Endothelial cell of hepatic sinusoid (primary cell): ENCODE measurements around the gene TTC8.
"Not testable (repeated sequence)": the region's sequence is repeated elsewhere in the genome, so short reads cannot be mapped to it uniquely, and the experiment has no call there.

ENCODE experiments used
- in situ Hi-C: cut with HindIII; loops from 2 replicates; pipeline ENCODE4 v1.10.0; 2017; ENCODE audit warnings: low sequenced_read_pairs

The TTC8 gene

DNA sequence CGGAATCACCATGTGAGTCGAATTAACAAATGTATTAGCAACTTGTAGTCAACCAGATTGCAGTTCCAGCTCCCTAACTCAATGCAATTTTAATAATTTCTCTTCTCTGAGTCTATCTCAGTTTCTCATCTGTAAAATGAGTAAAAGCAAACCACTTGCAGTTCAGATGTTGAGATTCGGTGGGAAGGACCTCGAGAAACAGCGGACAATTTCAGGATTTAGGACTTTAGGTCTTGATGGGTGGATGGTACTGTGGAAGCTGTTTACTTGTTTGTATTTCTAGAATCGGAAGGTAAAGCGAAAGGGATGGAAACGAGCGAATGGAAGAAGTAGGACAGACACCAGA, 510 bp upstream of the TTC8 start:
- in situ Hi-C loops = no loop called here

GRCh38 chr14:88825078-88825458, 617 bp downstream of the TTC8 start:
- in situ Hi-C loops = no loop called here

- in situ Hi-C loops = no loop called here
Measured at GRCh38 chr14:88825503-88825902, 1.1 kb downstream of the TTC8 start.

- in situ Hi-C loops = no loop called here
Measured at GRCh38 chr14:88829188-88829587, 4.7 kb downstream of the TTC8 start.

- in situ Hi-C loops = no loop called here
Measured at GRCh38 chr14:88829685-88830302, 5.3 kb downstream of the TTC8 start.

DNA sequence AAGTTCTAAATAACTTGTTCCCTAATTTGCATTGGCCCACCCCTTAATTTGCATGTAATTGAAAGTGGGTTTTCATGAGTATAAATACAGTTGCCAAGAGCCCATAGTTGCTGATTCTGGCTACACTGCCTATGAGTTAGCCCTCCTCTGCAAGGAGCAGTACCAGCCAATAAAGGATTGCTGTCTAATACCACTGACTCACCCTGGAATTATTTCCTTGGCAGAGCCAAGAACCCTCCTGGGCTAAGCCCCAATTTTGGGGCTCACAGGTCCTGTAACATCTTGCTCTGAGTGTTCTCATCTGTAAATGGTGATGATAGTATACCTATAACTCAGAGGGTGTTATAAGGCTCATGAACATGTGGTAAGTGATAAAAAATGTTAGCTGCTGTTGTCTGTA, 6.8 kb downstream of the TTC8 start:
- in situ Hi-C loops = no loop called here

GRCh38 chr14:88834883-88835431, 10.5 kb downstream of the TTC8 start:
- in situ Hi-C loops = no loop called here

DNA sequence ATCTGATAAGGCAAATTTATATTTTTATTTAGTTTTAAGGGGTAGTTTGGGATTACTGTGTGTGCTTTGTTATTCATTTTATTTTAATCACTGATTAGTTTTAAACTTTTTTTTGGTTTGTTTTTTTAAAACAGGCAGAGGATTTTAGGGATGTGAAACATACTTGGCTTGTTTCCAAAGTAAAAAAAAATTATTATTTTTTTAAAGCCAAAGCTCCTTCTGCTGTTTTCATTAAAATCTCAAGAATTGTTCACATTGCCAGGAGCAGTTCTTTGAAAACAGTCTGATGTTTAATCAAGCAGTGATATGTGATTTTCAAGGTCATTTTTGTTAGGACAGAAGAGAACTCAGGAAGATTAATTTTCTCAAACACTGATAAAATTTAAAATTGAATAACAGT, 11.2 kb downstream of the TTC8 start:
- in situ Hi-C loops = no loop called here

- in situ Hi-C loops = no loop called here
Measured at GRCh38 chr14:88837495-88837894, 13.0 kb downstream of the TTC8 start.

DNA sequence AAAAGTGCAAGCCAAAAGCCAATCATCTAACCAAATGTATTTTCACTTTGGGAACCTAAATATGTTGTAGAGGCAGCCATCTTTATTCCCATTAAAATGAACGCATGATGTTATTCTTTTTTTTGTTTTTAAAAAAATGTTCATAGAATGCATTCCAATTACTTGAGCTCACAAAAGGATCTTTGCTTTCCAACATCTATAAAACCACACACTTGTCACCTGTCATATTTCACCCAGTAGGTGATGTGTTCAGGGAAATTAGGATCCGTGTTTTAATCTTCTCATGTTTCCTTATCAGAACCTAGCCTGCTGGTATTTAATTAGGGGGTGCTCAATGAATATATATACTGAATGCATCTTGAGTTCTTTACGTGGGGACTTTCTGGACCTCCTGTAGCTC, 13.6 kb downstream of the TTC8 start:
- in situ Hi-C loops = no loop called here

GRCh38 chr14:88840926-88841325, 16.5 kb downstream of the TTC8 start:
- in situ Hi-C loops = no loop called here

GRCh38 chr14:88841741-88842140, 17.3 kb downstream of the TTC8 start:
- in situ Hi-C loops = no loop called here

GRCh38 chr14:88842414-88842813, 18.0 kb downstream of the TTC8 start:
- in situ Hi-C loops = no loop called here

DNA sequence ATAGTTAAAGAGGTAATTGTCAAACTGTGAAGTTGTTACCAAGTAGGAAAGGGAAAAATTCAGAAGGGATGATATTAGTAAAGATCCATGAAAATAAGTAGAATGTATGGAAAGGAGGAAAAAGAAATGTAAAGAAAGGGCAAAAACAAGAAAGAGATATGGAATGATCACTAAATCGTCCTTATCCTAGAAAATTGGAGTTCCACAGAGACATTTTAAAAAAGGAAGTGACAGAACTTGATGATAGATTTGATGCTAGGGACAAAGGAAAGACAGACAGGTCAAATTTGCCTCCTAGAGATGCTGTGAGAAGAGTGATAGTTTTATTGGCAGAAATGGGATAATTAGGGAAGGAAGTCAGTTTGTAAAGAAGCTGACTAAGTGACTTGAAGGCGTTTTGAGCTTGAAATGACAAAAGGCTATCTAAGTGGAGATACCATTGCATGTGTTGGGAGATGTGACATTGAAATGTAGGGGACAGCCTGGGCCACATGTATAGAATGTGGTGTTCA, 20.6 kb downstream of the TTC8 start:
- in situ Hi-C loops = no loop called here

DNA sequence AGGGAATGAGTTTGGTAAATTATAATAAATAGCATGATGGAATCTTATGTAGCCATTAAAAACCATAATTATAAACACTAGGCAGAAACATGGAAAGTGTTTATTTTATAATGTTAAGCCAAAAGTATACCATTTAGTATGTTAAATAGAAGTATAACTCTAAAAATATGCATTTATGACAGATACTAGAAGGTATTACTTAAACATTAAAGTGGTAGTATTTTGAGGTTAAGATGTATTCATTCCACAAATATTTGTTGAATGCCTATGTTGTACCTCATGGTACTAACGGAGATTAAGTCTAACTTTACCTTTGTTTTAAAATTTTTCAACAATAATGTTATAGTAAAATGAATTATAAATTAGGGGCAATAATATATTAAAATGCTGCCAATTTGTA, 24.1 kb downstream of the TTC8 start:
- in situ Hi-C loops = no loop called here

- in situ Hi-C loops = no loop called here
Measured at GRCh38 chr14:88849716-88850115, 25.3 kb downstream of the TTC8 start.

- in situ Hi-C loops = no loop called here
Measured at GRCh38 chr14:88851587-88851986, 27.1 kb downstream of the TTC8 start.

GRCh38 chr14:88852632-88853031, 28.2 kb downstream of the TTC8 start:
- in situ Hi-C loops = no loop called here

- in situ Hi-C loops = no loop called here
Measured at GRCh38 chr14:88853129-88853528, 28.7 kb downstream of the TTC8 start.

DNA sequence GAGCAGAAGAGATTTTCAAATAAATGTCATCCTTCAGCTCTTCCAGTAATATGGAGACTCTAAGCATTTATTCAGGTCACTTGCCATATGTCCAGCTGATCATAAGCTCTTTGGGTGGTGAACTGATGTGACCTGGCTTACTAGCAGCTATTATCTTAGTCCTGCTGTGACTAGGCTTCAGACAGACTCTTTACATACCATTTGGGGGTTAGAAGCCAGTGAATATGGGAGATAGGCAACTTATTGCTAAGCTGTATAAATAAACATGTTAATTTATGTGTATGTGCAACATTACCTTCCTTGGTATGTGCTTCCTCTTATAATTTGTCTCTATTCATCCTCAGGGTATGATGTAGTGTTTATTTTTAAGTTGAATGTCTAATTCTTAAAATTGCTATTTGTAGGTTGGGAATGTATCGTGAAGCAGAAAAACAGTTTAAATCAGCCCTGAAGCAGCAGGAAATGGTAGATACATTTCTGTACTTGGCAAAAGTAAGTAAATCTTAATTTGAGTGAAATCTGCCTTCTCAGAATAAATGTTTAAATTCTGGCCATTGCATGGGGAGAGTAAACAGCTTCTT, 32.4 kb downstream of the TTC8 start:
- in situ Hi-C loops = no loop called here

DNA sequence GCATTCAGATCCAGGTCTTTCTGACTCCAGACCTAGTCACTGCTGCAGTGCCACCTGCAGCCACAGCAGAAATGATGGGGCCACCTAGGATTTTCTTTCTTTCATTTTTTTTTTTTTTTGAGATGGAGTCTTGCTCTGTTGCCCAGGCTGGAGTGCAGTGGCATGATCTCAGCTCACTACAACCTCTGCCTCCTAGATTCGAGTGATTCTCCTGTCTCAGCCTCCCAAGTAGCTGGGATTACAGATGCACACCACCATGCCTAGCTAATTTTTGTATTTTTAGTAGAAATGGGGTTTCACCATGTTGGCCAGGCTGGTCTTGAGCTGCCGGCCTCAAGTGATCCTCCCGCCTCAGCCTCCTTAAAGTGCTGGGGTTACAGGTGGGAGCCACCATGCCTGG, 33.4 kb downstream of the TTC8 start:
- in situ Hi-C loops = not testable (repeated sequence)

DNA sequence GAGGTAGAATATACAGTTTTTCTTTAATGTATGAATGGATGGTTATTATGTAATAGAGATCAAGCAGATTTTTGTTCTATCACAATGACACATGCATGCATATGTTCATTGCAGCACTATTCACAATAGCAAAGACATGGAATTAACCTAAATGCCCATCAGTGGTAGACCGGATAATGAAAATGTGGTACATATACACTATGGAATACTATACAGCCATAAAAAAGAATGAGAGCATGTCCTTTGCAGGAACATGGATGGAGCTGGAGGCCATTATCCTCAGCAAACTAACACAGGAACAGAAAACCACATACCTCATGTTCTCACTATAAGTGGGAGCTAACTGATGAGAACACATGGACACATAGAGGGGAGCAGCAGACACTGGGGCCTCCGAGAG, 34.7 kb downstream of the TTC8 start:
- in situ Hi-C loops = not testable (repeated sequence)

DNA sequence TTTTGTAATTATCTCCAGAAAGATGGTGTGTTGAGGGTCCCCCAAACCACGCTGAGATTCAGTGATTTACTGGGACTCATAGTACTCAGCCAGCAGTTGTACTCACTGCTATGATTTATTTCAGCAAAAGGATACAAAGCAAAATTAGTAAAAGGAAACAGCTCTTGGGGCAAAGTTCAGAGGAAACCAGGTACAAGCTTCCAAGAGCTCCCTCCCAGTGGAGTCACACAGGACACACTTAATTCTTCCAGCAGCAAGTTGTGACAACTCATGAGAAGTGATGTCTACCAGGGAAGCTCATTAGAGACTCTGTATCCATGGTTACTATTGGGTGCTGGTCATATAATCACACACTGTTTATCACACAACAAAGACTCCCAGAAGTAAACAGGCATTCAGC, 38.7 kb downstream of the TTC8 start:
- in situ Hi-C loops = no loop called here
